GM23248 (cell line): ENCODE measurements around the gene ELOVL6. TPM values are rescaled to one million over a fixed set of nuclear protein-coding genes. Genes with fewer than 3 reads are reported as not detected.

Experiments used
- DNase-seq: peaks from one replicate; pipeline ENCODE4 v3.0.0-alpha.2; 2015
- H2AFZ ChIP-seq: fragments of 200-600 bp; sonication (generic); 2 replicates; pipeline ENCODE4 v1.6.1; 2016; ENCODE audit warnings: antibody characterized with exemption
- H3F3A ChIP-seq: fragments of 200-600 bp; sonication (generic); 2 replicates; pipeline ENCODE4 v1.6.1; 2016; ENCODE audit warnings: mild to moderate bottlenecking, antibody characterized with exemption, mixed run types; ENCODE audit not compliant: insufficient read depth
- H3K27ac ChIP-seq: fragments of 200-600 bp; sonication (generic); 2 replicates; pipeline ENCODE4 v1.5.1; 2016; ENCODE audit warnings: mild to moderate bottlenecking
- H3K27me3 ChIP-seq: fragments of 200-600 bp; sonication (generic); replicated peaks from 2 replicates; pipeline ENCODE4 v1.6.1; 2016; ENCODE audit warnings: mild to moderate bottlenecking; ENCODE audit not compliant: insufficient read depth
- H3K36me3 ChIP-seq: fragments of 200-600 bp; sonication (generic); 2 replicates; pipeline ENCODE4 v1.6.1; 2016; ENCODE audit warnings: low read depth, mild to moderate bottlenecking
- H3K4me1 ChIP-seq: fragments of 200-600 bp; sonication (generic); 2 replicates; pipeline ENCODE4 v1.6.1; 2016; ENCODE audit warnings: mild to moderate bottlenecking; ENCODE audit not compliant: insufficient read depth
- H3K4me2 ChIP-seq: fragments of 200-600 bp; sonication (generic); one replicate; pipeline ENCODE4 v1.6.1; 2016; ENCODE audit warnings: mild to moderate bottlenecking; ENCODE audit not compliant: unreplicated experiment
- H3K4me3 ChIP-seq: fragments of 200-600 bp; sonication (generic); 2 replicates; pipeline ENCODE4 v1.5.1; 2016; ENCODE audit warnings: mild to moderate bottlenecking
- H3K79me2 ChIP-seq: fragments of 200-600 bp; sonication (generic); 2 replicates; pipeline ENCODE4 v1.6.1; 2016; ENCODE audit warnings: mild to moderate bottlenecking; ENCODE audit not compliant: insufficient read depth
- H3K9ac ChIP-seq: fragments of 200-600 bp; sonication (generic); 2 replicates; pipeline ENCODE4 v1.6.1; 2016; ENCODE audit warnings: mild to moderate bottlenecking
- H3K9me2 ChIP-seq: fragments of 200-600 bp; sonication (generic); 2 replicates; pipeline ENCODE4 v1.6.1; 2016; ENCODE audit warnings: mixed run types, mild to moderate bottlenecking, moderate library complexity; ENCODE audit not compliant: insufficient read depth
- H3K9me3 ChIP-seq: fragments of 200-600 bp; sonication (generic); one replicate; pipeline ENCODE4 v1.6.1; 2017; ENCODE audit warnings: low read depth
- H4K20me1 ChIP-seq: fragments of 200-600 bp; sonication (generic); 2 replicates; pipeline ENCODE4 v1.6.0; 2016; ENCODE audit not compliant: insufficient read depth
- EZH2 ChIP-seq: fragments of 200-600 bp; sonication (generic); IDR thresholded peaks from 2 replicates; pipeline ENCODE4 v1.6.1; 2018; ENCODE audit warnings: antibody characterized with exemption, mild to moderate bottlenecking; ENCODE audit not compliant: insufficient read depth, poor library complexity, severe bottlenecking
- EZH2phosphoT487 ChIP-seq: fragments of 200-600 bp; sonication (generic); IDR thresholded peaks from 2 replicates; pipeline ENCODE4 v1.6.1; 2018; ENCODE audit warnings: antibody characterized with exemption, moderate library complexity, mild to moderate bottlenecking, low read depth; ENCODE audit not compliant: insufficient read depth
- WGBS, 2 experiments: methylation state at CpG; one replicate each; pipeline ENCODE4 v1.1.6; 2015 to 2017; ENCODE audit warnings: low lambda C conversion rate in 2 of 2, low coverage in 1 of 2; ENCODE audit errors: missing lambda C conversion rate in 2 of 2; 5-methylcytosine and 5-hydroxymethylcytosine counted together
- in situ Hi-C: fragments of 300-500 bp; cut with MboI; formaldehyde crosslinking; loops from 2 replicates; pipeline ENCODE4 v1.15.0; 2020
- polyA plus RNA-seq: library from polyadenylated mRNA; unstranded; fragments of >200 nt; fragmentation: Nextera tagmentation; extraction: Ambion mirVana; gene quantifications from 2 replicates; pipeline ENCODE4 v1.2.1, GENCODE V29; 2016
- total RNA-seq: library from RNA; depleted of rRNA; stranded (reverse); fragments of >200 nt; shearing (Covaris generic); gene quantifications from 2 replicates; pipeline ENCODE4 v1.2.3, GENCODE V29; 2014

ELOVL6 gene
- total and polyA plus RNA-seq, 2 experiments from 2014 or later, result 8.0 to 13.2 TPM

- no peaks in the 10 kb centered on the region for H4K20me1 ChIP-seq
- no peaks in the 10 kb centered on the region for H3K9me2 ChIP-seq
- no peak overlapping the region for H3K27ac ChIP-seq
- WGBS, 2 experiments, result 80 to 86% methylated on average over 3 of the region's 3 CpGs
- in situ Hi-C loops, result no loop called here
- no peaks in the 10 kb centered on the region for H3K27me3 ChIP-seq
- no peaks in the 10 kb centered on the region for H3K4me1 ChIP-seq
- no peaks in the 10 kb centered on the region for H3K9me3 ChIP-seq
- H3K4me3 ChIP-seq, result no peak overlapping the region
- no peak overlapping the region for H3K4me2 ChIP-seq
- H2AFZ ChIP-seq, result no peak overlapping the region
- no peaks in the 10 kb centered on the region for H3K36me3 ChIP-seq
- DNase-seq, result no peak
- H3F3A ChIP-seq, result no peaks in the 10 kb centered on the region
- no peak overlapping the region for H3K9ac ChIP-seq
- no peaks in the 10 kb centered on the region for H3K79me2 ChIP-seq
- TF ChIP-seq EZH2phosphoT487, result no peak
- TF ChIP-seq EZH2, result no peak
Measured at GRCh38 chr4:110034026-110034393, 164.4 kb downstream of the ELOVL6 start.

GRCh38 chr4:110033355-110034025 is 164.9 kb downstream of the ELOVL6 start:
- Histone ChIP-seq H3K4me3 (no peak overlapping the region), H3K79me2 (no peaks in the 10 kb centered on the region), H3K27me3 (no peaks in the 10 kb centered on the region), H3K9me3 (no peaks in the 10 kb centered on the region), H4K20me1 (no peaks in the 10 kb centered on the region), H3K4me1 (no peaks in the 10 kb centered on the region), H2AFZ (no peak overlapping the region), H3K4me2 (no peak overlapping the region), H3K9me2 (no peaks in the 10 kb centered on the region), H3K36me3 (no peaks in the 10 kb centered on the region), H3K27ac (no peak overlapping the region), H3K9ac (no peak overlapping the region), H3F3A (no peaks in the 10 kb centered on the region)
- WGBS, 2 experiments, result 63 to 69% methylated on average over 8 of the region's 8 CpGs
- TF ChIP-seq EZH2 (no peak), EZH2phosphoT487 (no peak)
- in situ Hi-C loops, result no loop called here
- no peak for DNase-seq

GRCh38 chr4:110032603-110033002 is 165.8 kb downstream of the ELOVL6 start:
- Histone ChIP-seq H3K9ac (no peak overlapping the region), H3K36me3 (no peaks in the 10 kb centered on the region), H3K79me2 (no peaks in the 10 kb centered on the region), H3F3A (no peaks in the 10 kb centered on the region), H2AFZ (no peak overlapping the region), H3K4me3 (no peak overlapping the region), H3K9me3 (no peaks in the 10 kb centered on the region), H3K9me2 (no peaks in the 10 kb centered on the region), H3K27me3 (no peaks in the 10 kb centered on the region), H4K20me1 (no peaks in the 10 kb centered on the region), H3K27ac (no peak overlapping the region), H3K4me2 (no peak overlapping the region), H3K4me1 (no peaks in the 10 kb centered on the region)
- WGBS, 2 experiments, result 75 to 79% methylated on average over 7 of the region's 7 CpGs
- in situ Hi-C loops, result no loop called here
- DNase-seq, result no peak
- no peak for TF ChIP-seq EZH2
- no peak for TF ChIP-seq EZH2phosphoT487

- Histone ChIP-seq H2AFZ (no peak overlapping the region), H3K4me2 (no peak overlapping the region), H3K4me3 (no peak overlapping the region), H3F3A (no peaks in the 10 kb centered on the region), H3K27ac (no peak overlapping the region), H4K20me1 (no peaks in the 10 kb centered on the region), H3K36me3 (no peaks in the 10 kb centered on the region), H3K27me3 (no peaks in the 10 kb centered on the region), H3K9ac (no peak overlapping the region), H3K9me2 (no peaks in the 10 kb centered on the region), H3K9me3 (no peaks in the 10 kb centered on the region), H3K4me1 (no peaks in the 10 kb centered on the region), H3K79me2 (no peaks in the 10 kb centered on the region)
- no peak for TF ChIP-seq EZH2phosphoT487
- TF ChIP-seq EZH2, result no peak
- DNase-seq, result no peak
- in situ Hi-C loops, result no loop called here
- 56 to 59% methylated on average over 3 of the region's 3 CpGs for WGBS, 2 experiments
Measured at GRCh38 chr4:110025718-110026117, 172.7 kb downstream of the ELOVL6 start.

GRCh38 chr4:110025056-110025455 is 173.4 kb downstream of the ELOVL6 start:
- in situ Hi-C loops, result no loop called here
- H3K79me2 ChIP-seq, result no peaks in the 10 kb centered on the region

More at GRCh38 chr4:110025056-110025455, 173.4 kb downstream of the ELOVL6 start:
- no peaks in the 10 kb centered on the region for H3K36me3 ChIP-seq
- no peak for TF ChIP-seq EZH2
- no peak for TF ChIP-seq EZH2phosphoT487
- no peaks in the 10 kb centered on the region for H3K9me3 ChIP-seq
- no peak for DNase-seq
- no peak overlapping the region for H3K9ac ChIP-seq
- H3F3A ChIP-seq, result no peaks in the 10 kb centered on the region
- no peak overlapping the region for H2AFZ ChIP-seq
- no peak overlapping the region for H3K4me3 ChIP-seq
- H4K20me1 ChIP-seq, result no peaks in the 10 kb centered on the region
- 0 out of 2 replicates have a peak, but pooled peaks cover 6% of the 10 kb centered on the region for H3K4me1 ChIP-seq
- no peaks in the 10 kb centered on the region for H3K9me2 ChIP-seq
- no peak overlapping the region for H3K27ac ChIP-seq
- no peaks in the 10 kb centered on the region for H3K27me3 ChIP-seq
- no peak overlapping the region for H3K4me2 ChIP-seq
- WGBS, 2 experiments, result 86 to 96% methylated on average over 1 of the region's 1 CpG
